BLaER1 treated with 17β-estradiol and CSF1 and Interleukin-3, amounts not matched to agents 10 nM and 100 nM (cell line): ENCODE results near the gene NEDD4L.
"Not testable (repeated sequence)": the region's sequence is repeated elsewhere in the genome, so short reads cannot be mapped to it uniquely, and the experiment has no call there.

Experiments
- H3K27ac ChIP-seq, 11 experiments: shearing (Covaris generic); formaldehyde crosslinking; 2 replicates each; pipeline ENCODE4 v1.8.1; 2022
- H3K27me3 ChIP-seq, 11 experiments: shearing (Covaris generic); formaldehyde crosslinking; 2 replicates each; pipeline ENCODE4 v1.8.1; 2022
- H3K36me3 ChIP-seq, 11 experiments: shearing (Covaris generic); formaldehyde crosslinking; 2 replicates each; pipeline ENCODE4 v1.8.1; 2022
- H3K4me1 ChIP-seq, 10 experiments: shearing (Covaris generic); formaldehyde crosslinking; 2 replicates each; pipeline ENCODE4 v1.8.1; 2022
- H3K4me2 ChIP-seq, 11 experiments: shearing (Covaris generic); formaldehyde crosslinking; 2 replicates each; pipeline ENCODE4 v1.8.1; 2022
- H3K4me3 ChIP-seq, 10 experiments: shearing (Covaris generic); formaldehyde crosslinking; 2 replicates each; pipeline ENCODE4 v1.8.1; 2022
- H3K9ac ChIP-seq, 11 experiments: shearing (Covaris generic); formaldehyde crosslinking; 2 replicates each; pipeline ENCODE4 v1.8.1; 2022
- H3K9me3 ChIP-seq, 11 experiments: shearing (Covaris generic); formaldehyde crosslinking; replicated peaks in 1 of 11; 2 replicates each; pipeline ENCODE4 v1.8.1; 2022
- H4K20me1 ChIP-seq, 11 experiments: shearing (Covaris generic); formaldehyde crosslinking; 2 replicates each; pipeline ENCODE4 v1.8.1; 2022
- Cebpa-rat ChIP-seq, 11 experiments: shearing (Covaris generic); IDR thresholded peaks; 2 replicates each; pipeline ENCODE4 v1.8.1; 2022

NEDD4L gene

DNA sequence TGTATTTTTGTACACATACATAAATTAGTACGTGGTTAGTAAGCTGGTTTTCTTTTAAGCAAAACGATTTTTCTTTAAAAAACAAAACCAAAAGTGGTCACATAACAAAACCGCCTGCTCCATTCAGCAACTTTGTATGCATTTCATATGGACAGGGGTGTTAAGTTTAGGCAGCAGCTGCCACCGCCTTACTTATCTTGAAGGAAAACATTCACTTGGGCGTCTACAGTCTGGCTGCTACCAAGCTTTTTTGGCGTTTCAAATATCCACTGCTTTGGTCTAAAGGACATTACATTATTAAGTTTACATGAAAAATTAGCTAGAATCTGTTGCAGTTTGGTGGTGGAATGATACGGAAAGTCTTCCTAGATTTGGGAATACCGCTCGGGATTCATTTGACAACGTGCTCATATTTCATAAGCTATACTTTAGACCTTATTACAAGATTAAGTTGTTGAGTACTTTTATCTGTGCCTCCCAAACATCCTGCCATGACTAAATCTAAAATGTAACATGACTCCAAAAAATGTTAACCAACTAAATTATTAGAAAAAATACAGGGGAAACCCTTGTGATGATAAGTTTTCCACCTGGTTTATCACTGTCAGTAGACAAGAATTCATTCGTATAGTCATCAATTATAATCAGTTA lies 214.8 kb downstream of the NEDD4L start:
- Histone ChIP-seq H3K9ac (no peak overlapping the region), H4K20me1 (no peaks in the 10 kb centered on the region), H3K27ac (peak overlapping the region in 3 of 11 experiments; percentile 47 to 64 (median 61); a peak in 1 of 22 replicates), H3K9me3 (peaks cover 8 to 29% (median 23%) of the 10 kb centered on the region in 11 experiments; a peak in 21 of 22 replicates), H3K36me3 (peaks cover 10 to 28% (median 18%) of the 10 kb centered on the region in 11 experiments; a peak in 19 of 22 replicates), H3K4me1 (peaks cover 15 to 35% (median 22%) of the 10 kb centered on the region in 10 experiments), H3K4me3 (no peak overlapping the region), H3K4me2 (no peak overlapping the region), H3K27me3 (no peaks in the 10 kb centered on the region)
- no peak for TF ChIP-seq Cebpa-rat (IDR thresholded peaks at IDR 0.05)

DNA sequence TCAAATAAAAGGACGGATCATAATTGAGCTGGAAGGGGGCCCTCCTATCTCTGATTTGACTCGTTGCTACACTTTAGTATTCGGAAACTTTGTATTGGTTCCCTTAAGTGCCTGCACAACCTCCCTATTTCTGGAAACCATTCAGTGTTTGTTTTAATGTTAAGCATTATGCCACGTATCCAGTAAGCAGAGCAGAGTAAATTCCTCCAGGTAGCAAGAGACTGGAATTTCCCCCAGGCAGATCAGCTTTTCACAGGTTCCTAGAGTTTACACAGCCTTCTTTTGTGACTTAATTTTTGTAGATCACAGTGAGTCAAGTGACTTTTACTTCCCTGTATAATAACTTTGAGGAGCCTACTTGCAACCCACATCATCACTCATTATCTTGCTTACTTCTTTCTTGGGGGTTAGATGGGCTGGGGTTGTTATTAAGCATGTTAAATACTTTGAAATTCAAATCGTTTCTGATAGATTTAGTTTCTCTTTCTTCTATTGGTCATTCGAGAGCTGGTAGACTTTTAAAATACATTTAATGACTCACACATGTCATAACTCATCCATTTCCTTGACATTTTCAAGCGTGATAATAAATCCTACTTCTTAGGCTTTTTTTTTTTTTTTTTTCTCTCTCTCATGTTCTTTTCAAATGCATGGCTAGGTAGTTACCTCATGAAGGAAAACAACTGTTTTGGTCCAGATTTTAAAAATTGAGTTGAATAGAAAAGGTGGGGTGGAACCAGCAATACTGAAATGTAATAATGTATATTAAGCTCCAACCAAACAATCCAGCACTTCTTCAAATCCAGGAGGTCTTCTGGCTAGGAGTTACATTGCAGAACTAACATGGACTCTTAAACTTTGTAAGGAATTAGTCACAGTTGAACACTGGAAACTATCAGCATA lies 219.3 kb downstream of the NEDD4L start:
- peaks cover 0 to 34% (median 4%) of the 10 kb centered on the region in 10 experiments; a peak in 9 of 20 replicates for H3K4me1 ChIP-seq
- no peak for TF ChIP-seq Cebpa-rat (IDR thresholded peaks at IDR 0.05)

DNA sequence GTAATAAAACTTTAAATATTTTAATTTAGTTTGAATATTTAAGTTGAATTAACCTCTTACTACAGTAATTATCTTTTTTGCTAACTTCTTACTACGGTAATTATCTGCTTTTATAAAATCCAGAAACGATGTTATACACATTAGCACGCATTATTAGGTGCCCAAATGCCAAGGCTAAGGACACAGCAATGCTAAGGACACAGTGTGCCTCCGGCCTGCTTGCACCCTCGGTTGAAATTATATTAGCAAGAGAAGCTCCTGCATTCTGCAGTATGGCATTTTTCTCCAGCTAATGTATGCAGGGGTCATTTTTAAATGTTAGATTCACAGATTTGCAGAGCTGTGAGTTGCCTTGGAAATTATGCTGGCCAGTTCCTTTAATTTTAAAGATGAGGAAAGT lies 220.0 kb downstream of the NEDD4L start:
- H3K4me1 ChIP-seq, result peaks cover 0 to 35% (median 2%) of the 10 kb centered on the region in 10 experiments; a peak in 9 of 20 replicates
- peaks cover 5 to 11% (median 8%) of the 10 kb centered on the region in 11 experiments; a peak in 20 of 22 replicates for H3K9me3 ChIP-seq
- H3K27me3 ChIP-seq, result no peaks in the 10 kb centered on the region
- no peak overlapping the region for H3K4me2 ChIP-seq
- no peak overlapping the region for H3K9ac ChIP-seq
- peaks cover 0 to 8% (median 0%) of the 10 kb centered on the region in 11 experiments; a peak in 3 of 22 replicates for H3K36me3 ChIP-seq
- H3K27ac ChIP-seq, result no peak overlapping the region
- peaks cover 0 to 8% (median 0%) of the 10 kb centered on the region in 11 experiments; a peak in 1 of 22 replicates for H4K20me1 ChIP-seq
- no peak overlapping the region for H3K4me3 ChIP-seq
- TF ChIP-seq Cebpa-rat (IDR thresholded peaks at IDR 0.05), result no peak

More for the DNA sequence above, 219.3 kb downstream of the NEDD4L start:
- Histone ChIP-seq H3K27ac (no peak overlapping the region), H3K9ac (no peak overlapping the region), H3K9me3 (peaks cover 8 to 19% (median 15%) of the 10 kb centered on the region in 11 experiments; a peak in 21 of 22 replicates), H3K27me3 (no peaks in the 10 kb centered on the region), H3K4me2 (peak overlapping the region in 4 of 11 experiments; percentile 36 to 64 (median 56); a peak in 8 of 22 replicates), H4K20me1 (peaks cover 0 to 8% (median 0%) of the 10 kb centered on the region in 11 experiments; a peak in 1 of 22 replicates), H3K36me3 (peaks cover 0 to 12% (median 0%) of the 10 kb centered on the region in 11 experiments; a peak in 5 of 22 replicates), H3K4me3 (no peak overlapping the region)

DNA sequence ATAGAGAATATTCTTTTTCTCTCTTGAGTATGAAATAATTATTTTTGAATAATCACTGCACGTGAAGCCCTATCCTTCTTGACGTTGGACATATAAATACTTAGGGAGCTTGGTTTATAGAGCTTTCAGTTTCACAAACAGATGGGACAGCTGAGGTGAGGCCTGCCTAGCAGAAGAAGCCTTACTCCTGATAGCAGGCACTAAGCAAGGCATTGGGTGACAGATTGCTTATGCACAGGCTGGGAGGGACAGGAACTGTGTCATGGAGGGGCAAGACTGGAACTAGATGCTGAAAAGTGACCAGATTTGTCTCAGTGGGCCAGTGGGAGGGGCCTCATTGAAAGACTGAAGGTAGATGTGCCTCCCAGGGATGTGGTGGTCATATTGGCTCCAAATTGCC lies 220.8 kb downstream of the NEDD4L start:
- H4K20me1 ChIP-seq, result peaks cover 0 to 8% (median 0%) of the 10 kb centered on the region in 11 experiments; a peak in 1 of 22 replicates
- H3K27ac ChIP-seq, result no peak overlapping the region
- H3K9me3 ChIP-seq, result peaks cover 0 to 4% (median under 1%) of the 10 kb centered on the region in 11 experiments; a peak in 7 of 22 replicates
- H3K4me2 ChIP-seq, result no peak overlapping the region
- no peak overlapping the region for H3K4me3 ChIP-seq
- H3K9ac ChIP-seq, result no peak overlapping the region
- H3K27me3 ChIP-seq, result no peaks in the 10 kb centered on the region
- no peak for TF ChIP-seq Cebpa-rat (IDR thresholded peaks at IDR 0.05)
- H3K36me3 ChIP-seq, result peaks cover 0 to 3% (median 0%) of the 10 kb centered on the region in 11 experiments; a peak in 2 of 22 replicates
- peaks cover 0 to 35% (median 2%) of the 10 kb centered on the region in 10 experiments; a peak in 9 of 20 replicates for H3K4me1 ChIP-seq

DNA sequence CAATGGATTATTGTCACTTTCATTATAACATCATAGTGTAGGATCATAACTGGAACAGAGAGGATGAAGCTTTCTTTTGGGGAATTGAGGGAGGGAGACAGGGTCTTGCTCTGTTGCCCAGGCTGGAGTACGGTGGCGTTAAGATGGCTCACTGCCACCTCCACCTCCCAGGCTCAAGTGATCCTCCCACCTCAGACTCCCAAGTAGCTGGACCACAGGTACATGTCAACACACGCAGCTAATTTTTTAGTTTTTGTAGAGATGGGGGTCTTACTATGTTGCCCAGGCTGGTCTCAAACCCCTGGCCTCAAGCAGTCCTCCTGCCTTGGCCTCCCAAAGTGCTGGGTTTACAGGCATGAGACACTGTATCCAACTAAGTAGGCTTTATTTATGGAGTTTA lies 221.5 kb downstream of the NEDD4L start:
- H3K36me3 ChIP-seq, H3K9ac ChIP-seq, H3K4me2 ChIP-seq, H4K20me1 ChIP-seq, H3K4me3 ChIP-seq, H3K27me3 ChIP-seq, H3K27ac ChIP-seq, H3K9me3 ChIP-seq: not testable (repeated sequence)
- H3K4me1 ChIP-seq, result peaks cover 0 to 35% (median 2%) of the 10 kb centered on the region in 10 experiments; a peak in 9 of 20 replicates

DNA sequence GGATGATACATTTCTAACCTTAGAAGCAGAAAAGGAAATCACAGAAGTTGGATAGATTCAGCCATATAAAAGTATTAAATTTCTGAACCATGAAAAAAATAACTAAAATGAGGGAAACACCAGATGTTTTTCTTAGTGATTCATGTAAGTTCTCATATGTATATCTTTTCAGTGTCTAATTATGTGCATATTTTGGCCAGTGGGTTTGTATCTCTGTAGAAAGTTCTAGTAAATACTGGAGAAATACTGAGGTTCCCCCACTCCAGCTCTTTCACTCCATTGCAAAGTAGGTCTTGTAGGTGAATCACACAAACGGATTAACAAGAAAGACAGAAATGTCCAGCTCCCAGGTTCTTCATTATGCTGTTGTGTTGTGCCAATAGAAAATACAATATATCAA lies 222.3 kb downstream of the NEDD4L start:
- no peak overlapping the region for H3K27ac ChIP-seq
- no peaks in the 10 kb centered on the region for H3K36me3 ChIP-seq
- no peak overlapping the region for H3K4me3 ChIP-seq
- no peak for TF ChIP-seq Cebpa-rat (IDR thresholded peaks at IDR 0.05)
- H3K9ac ChIP-seq, result no peak overlapping the region
- H3K9me3 ChIP-seq, result no peaks in the 10 kb centered on the region
- no peaks in the 10 kb centered on the region for H3K27me3 ChIP-seq
- H3K4me2 ChIP-seq, result no peak overlapping the region
- peaks cover 0 to 35% (median 2%) of the 10 kb centered on the region in 10 experiments; a peak in 9 of 20 replicates for H3K4me1 ChIP-seq
- peaks cover 0 to 8% (median 0%) of the 10 kb centered on the region in 11 experiments; a peak in 1 of 22 replicates for H4K20me1 ChIP-seq

DNA sequence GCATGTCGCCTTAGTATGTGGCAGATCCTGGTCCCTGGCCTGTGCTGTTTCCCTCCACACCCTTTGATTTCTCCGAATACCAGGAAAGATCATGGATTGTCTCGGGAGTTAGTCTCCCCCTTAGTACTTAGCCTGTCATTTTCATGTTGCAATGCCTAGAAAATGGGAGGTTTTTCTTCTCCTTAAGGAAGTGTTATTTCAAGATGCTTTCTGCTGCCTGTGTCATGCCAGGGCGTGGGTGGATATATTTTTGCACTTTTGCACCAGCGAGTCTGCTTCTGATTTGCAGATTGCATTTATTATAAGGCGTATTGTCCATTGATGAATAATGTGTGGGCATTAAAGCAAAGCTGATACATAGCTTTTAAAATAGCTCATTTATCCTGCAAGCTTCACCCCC lies 223.5 kb downstream of the NEDD4L start:
- Histone ChIP-seq H4K20me1 (peaks cover 0 to 8% (median 0%) of the 10 kb centered on the region in 11 experiments; a peak in 1 of 22 replicates), H3K4me1 (peaks cover 2 to 36% (median 6%) of the 10 kb centered on the region in 10 experiments; a peak in 18 of 20 replicates)
- TF ChIP-seq Cebpa-rat (IDR thresholded peaks at IDR 0.05), result no peak

DNA sequence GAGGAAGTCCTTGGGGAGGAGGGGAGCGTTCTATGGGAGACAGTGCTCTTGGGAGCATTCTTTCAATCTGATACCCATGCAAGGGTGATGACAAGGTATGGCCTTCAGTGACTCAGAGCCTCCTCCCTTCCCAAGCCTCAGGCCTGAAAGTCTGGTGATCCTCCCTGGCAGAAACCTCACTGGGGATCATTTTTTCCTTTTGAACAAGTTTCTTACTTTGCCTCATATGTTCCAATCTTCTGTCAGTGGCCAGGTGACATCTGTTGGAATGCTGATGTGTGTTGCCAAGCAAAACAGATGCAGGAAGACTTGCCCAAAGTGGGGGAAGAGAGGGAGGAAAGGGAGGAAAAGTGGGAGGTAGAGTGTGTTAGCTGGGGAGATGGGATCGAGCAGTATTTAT lies 224.8 kb downstream of the NEDD4L start:
- no peak for TF ChIP-seq Cebpa-rat (IDR thresholded peaks at IDR 0.05)
- Histone ChIP-seq H3K27me3 (no peaks in the 10 kb centered on the region), H4K20me1 (peaks cover 0 to 8% (median 0%) of the 10 kb centered on the region in 11 experiments; a peak in 1 of 22 replicates), H3K27ac (no peak overlapping the region), H3K36me3 (peaks cover 0 to 2% (median 0%) of the 10 kb centered on the region in 11 experiments; a peak in 2 of 22 replicates), H3K9ac (no peak overlapping the region), H3K9me3 (no peaks in the 10 kb centered on the region), H3K4me2 (no peak overlapping the region), H3K4me1 (peaks cover 8 to 28% (median 10%) of the 10 kb centered on the region in 10 experiments; a peak in 19 of 20 replicates), H3K4me3 (no peak overlapping the region)

More for the DNA sequence above, 223.5 kb downstream of the NEDD4L start:
- H3K4me2 ChIP-seq, result peak overlapping the region in 3 of 11 experiments; percentile 22 to 53 (median 50); a peak in 6 of 22 replicates
- no peaks in the 10 kb centered on the region for H3K27me3 ChIP-seq
- no peaks in the 10 kb centered on the region for H3K9me3 ChIP-seq
- H3K9ac ChIP-seq, result no peak overlapping the region
- no peaks in the 10 kb centered on the region for H3K36me3 ChIP-seq
- no peak overlapping the region for H3K4me3 ChIP-seq
- no peak overlapping the region for H3K27ac ChIP-seq
